Subcutaneous abdominal adipose tissue (tissue), 5 donors: ENCODE data around the gene AMBP.

Experiments
- H3K27ac ChIP-seq: one replicate; pipeline ENCODE4 v1.7.0; 2013; ENCODE audit warnings: low read depth, mild to moderate bottlenecking, inconsistent platforms, low read length, moderate library complexity
- H3K27me3 ChIP-seq, 5 donors: one replicate each; pipeline ENCODE4 v1.7.0; 2013; ENCODE audit warnings: low read length in 5 of 5, inconsistent platforms in 1 of 5; ENCODE audit not compliant: control insufficient read depth in 5 of 5, insufficient read depth in 4 of 5
- H3K36me3 ChIP-seq, 5 donors: one replicate each; pipeline ENCODE4 v1.7.0; 2013; ENCODE audit warnings: low read length in 5 of 5; ENCODE audit not compliant: control insufficient read depth in 5 of 5, insufficient read depth in 5 of 5
- H3K4me1 ChIP-seq, 5 donors: one replicate each; pipeline ENCODE4 v1.7.0; 2013; ENCODE audit warnings: low read length in 5 of 5, mild to moderate bottlenecking in 3 of 5, moderate library complexity in 1 of 5; ENCODE audit not compliant: control insufficient read depth in 5 of 5, insufficient read depth in 5 of 5
- H3K4me3 ChIP-seq, 5 donors: one replicate each; pipeline ENCODE4 v1.7.0; 2013; ENCODE audit warnings: low read length in 5 of 5, low read depth in 1 of 5
- H3K9ac ChIP-seq, 5 donors: one replicate each; pipeline ENCODE4 v1.7.0; 2013; ENCODE audit warnings: low read length in 5 of 5, mild to moderate bottlenecking in 4 of 5, moderate library complexity in 3 of 5
- H3K9me3 ChIP-seq, 5 donors: one replicate each; pipeline ENCODE4 v1.7.0; 2013; ENCODE audit warnings: low read length in 5 of 5; ENCODE audit not compliant: control insufficient read depth in 5 of 5
- donor health status: healthy.
- donor health status: healthy.
- donor health status: healthy.
- donor health status: healthy.
- donor health status: healthy.

Gene AMBP

GRCh38 chr9:114054191-114054690 lies 23.9 kb downstream of the AMBP start:
- Histone ChIP-seq H3K9ac (no peak overlapping the region), H3K9me3 (no peaks in the 10 kb centered on the region), H3K27me3 (no peaks in the 10 kb centered on the region), H3K4me3 (no peak overlapping the region), H3K36me3 (peaks cover 0 to 54% (median 35%) of the 10 kb centered on the region in 5 donors), H3K4me1 (peaks cover 0 to 6% (median 2%) of the 10 kb centered on the region in 5 donors), H3K27ac (no peak overlapping the region)

DNA sequence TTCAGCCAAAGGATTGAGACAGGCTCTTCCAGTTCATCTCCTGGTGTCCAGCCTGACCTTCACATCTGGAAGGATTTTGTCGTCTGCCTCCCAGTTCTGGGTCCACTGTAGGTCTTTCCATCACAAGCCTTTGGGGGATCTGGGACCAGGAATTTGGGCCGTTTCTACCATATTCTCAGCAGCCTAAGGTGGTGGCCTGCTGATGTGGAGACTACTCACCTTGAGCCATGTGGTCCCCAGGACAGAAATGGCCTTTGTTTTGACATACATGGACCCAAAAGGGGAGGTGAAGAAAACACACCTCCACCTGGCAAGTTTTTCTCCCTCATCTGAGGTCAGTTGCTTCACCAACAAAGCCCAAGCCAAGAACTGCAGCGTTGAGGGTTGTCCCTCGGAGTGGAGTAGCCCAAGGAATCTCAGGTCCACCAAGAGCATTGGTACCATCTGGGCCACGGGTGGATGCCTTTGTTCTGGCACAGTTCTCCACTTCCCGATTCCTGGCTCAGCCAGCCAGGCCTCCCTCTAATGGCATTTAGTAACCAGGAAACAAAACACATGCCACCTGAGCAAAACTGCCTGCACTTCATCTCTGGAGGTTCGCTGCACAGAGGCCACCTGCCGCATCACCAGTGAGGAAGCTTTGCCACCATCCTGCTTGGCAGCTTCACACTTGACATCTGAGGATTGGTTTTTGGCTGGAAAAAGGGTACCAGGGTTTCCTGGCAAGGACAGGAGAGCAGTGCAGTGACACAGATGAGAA lies 24.7 kb downstream of the AMBP start:
- Histone ChIP-seq H3K4me1 (no peaks in the 10 kb centered on the region), H3K9ac (no peak overlapping the region), H3K9me3 (no peaks in the 10 kb centered on the region), H3K36me3 (peaks cover 0 to 62% (median 43%) of the 10 kb centered on the region in 5 donors), H3K27ac (no peak overlapping the region), H3K4me3 (no peak overlapping the region), H3K27me3 (no peaks in the 10 kb centered on the region)

GRCh38 chr9:114051706-114052105 lies 26.4 kb downstream of the AMBP start:
- no peaks in the 10 kb centered on the region for H3K4me1 ChIP-seq
- no peak overlapping the region for H3K27ac ChIP-seq
- H3K36me3 ChIP-seq = peaks cover 0 to 64% (median 54%) of the 10 kb centered on the region in 5 donors
- H3K9ac ChIP-seq = no peak overlapping the region
- no peaks in the 10 kb centered on the region for H3K9me3 ChIP-seq
- no peak overlapping the region for H3K4me3 ChIP-seq
- no peaks in the 10 kb centered on the region for H3K27me3 ChIP-seq

DNA sequence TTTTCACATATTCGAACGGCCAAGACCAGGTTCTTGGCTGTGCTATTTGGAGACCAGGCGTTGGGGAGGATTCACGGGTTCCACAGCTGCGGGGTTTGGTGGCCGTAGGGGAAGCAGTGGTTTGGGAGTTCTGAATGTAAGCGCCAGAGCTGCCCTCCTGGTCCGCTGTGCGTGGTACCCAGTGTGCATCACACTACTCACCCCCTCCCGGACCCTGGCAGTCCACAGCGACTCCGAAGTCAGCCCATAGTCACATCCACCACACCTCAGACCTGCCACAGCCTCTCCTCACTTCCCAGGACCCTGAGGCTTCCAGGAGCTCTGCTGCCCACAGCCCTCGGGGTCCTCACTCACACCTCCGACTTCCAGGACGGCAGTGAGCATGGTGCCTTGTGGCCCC lies 26.8 kb downstream of the AMBP start:
- Histone ChIP-seq H3K27ac (no peak overlapping the region), H3K36me3 (peaks cover 1 to 64% (median 52%) of the 10 kb centered on the region in 5 donors), H3K9me3 (no peaks in the 10 kb centered on the region), H3K27me3 (no peaks in the 10 kb centered on the region), H3K9ac (no peak overlapping the region), H3K4me1 (no peaks in the 10 kb centered on the region), H3K4me3 (no peak overlapping the region)

GRCh38 chr9:114050646-114051045 lies 27.5 kb downstream of the AMBP start:
- peaks cover 5 to 64% (median 52%) of the 10 kb centered on the region in 5 donors for H3K36me3 ChIP-seq
- no peaks in the 10 kb centered on the region for H3K4me1 ChIP-seq
- no peaks in the 10 kb centered on the region for H3K9me3 ChIP-seq
- no peak overlapping the region for H3K9ac ChIP-seq
- H3K4me3 ChIP-seq = no peak overlapping the region
- no peaks in the 10 kb centered on the region for H3K27me3 ChIP-seq
- H3K27ac ChIP-seq = no peak overlapping the region

- Histone ChIP-seq H3K9ac (no peak overlapping the region), H3K27me3 (no peaks in the 10 kb centered on the region), H3K9me3 (no peaks in the 10 kb centered on the region), H3K4me3 (no peak overlapping the region), H3K27ac (no peak overlapping the region), H3K4me1 (no peaks in the 10 kb centered on the region), H3K36me3 (peaks cover 10 to 64% (median 52%) of the 10 kb centered on the region in 5 donors)
These were observed 27.9 kb downstream of the AMBP start for GRCh38 chr9:114050226-114050568.

- Histone ChIP-seq H3K36me3 (peaks cover 10 to 64% (median 52%) of the 10 kb centered on the region in 5 donors), H3K9me3 (no peaks in the 10 kb centered on the region), H3K4me1 (no peaks in the 10 kb centered on the region), H3K4me3 (no peak overlapping the region), H3K27me3 (no peaks in the 10 kb centered on the region), H3K27ac (no peak overlapping the region), H3K9ac (no peak overlapping the region)
These were observed 28.5 kb downstream of the AMBP start for GRCh38 chr9:114049441-114050225.

DNA sequence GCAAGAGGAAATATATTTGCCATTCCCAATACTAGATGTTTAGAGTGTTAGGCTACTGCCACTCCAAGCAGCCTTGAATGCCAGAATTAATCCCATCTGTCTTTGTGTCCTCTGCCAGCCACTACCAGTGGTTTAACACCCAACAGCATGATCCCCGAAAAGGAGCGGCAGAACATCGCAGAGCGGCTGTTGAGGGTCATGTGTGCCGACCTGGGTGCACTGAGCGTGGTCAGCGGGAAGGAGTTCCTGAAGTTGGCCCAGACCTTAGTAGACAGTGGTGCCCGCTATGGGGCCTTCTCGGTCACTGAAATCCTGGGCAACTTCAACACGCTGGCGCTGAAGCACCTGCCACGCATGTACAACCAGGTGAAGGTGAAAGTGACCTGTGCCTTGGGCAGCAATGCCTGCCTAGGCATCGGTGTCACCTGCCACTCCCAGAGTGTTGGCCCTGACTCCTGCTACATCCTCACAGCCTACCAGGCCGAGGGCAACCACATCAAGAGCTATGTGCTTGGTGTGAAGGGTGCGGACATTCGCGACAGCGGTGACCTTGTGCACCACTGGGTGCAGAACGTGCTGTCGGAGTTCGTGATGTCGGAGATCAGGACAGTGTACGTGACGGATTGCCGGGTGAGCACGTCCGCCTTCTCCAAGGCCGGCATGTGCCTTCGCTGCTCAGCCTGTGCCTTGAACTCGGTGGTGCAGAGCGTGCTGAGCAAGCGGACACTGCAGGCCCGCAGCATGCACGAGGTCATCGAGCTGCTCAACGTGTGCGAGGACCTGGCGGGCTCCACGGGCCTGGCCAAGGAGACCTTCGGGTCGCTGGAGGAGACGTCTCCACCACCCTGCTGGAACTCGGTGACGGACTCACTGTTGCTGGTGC lies 29.3 kb downstream of the AMBP start:
- peaks cover 10 to 62% (median 52%) of the 10 kb centered on the region in 5 donors for H3K36me3 ChIP-seq
- H3K4me1 ChIP-seq = no peaks in the 10 kb centered on the region
- no peak overlapping the region for H3K4me3 ChIP-seq
- H3K27me3 ChIP-seq = no peaks in the 10 kb centered on the region
- H3K9ac ChIP-seq = no peak overlapping the region
- H3K27ac ChIP-seq = no peak overlapping the region
- no peaks in the 10 kb centered on the region for H3K9me3 ChIP-seq

- H3K27ac ChIP-seq = no peak overlapping the region
- peaks cover 19 to 58% (median 53%) of the 10 kb centered on the region in 5 donors for H3K36me3 ChIP-seq
- H3K9me3 ChIP-seq = peaks cover 0 to 3% (median 0%) of the 10 kb centered on the region in 5 donors
- H3K27me3 ChIP-seq = no peaks in the 10 kb centered on the region
- no peak overlapping the region for H3K9ac ChIP-seq
- H3K4me3 ChIP-seq = no peak overlapping the region
- no peaks in the 10 kb centered on the region for H3K4me1 ChIP-seq
These were observed 30.4 kb downstream of the AMBP start for GRCh38 chr9:114047717-114048116.
